ENCODE data around the gene HCFC1R1. TPM values are rescaled to one million over a fixed set of nuclear protein-coding genes. Genes with fewer than 3 reads are reported as not detected.

Gene HCFC1R1
- total and polyA plus RNA-seq, 2 of the 8 experiments (the other 6 are each of a cell fraction or from before 2014, with no cell fraction given), result 72.7 to 138 TPM

DNA sequence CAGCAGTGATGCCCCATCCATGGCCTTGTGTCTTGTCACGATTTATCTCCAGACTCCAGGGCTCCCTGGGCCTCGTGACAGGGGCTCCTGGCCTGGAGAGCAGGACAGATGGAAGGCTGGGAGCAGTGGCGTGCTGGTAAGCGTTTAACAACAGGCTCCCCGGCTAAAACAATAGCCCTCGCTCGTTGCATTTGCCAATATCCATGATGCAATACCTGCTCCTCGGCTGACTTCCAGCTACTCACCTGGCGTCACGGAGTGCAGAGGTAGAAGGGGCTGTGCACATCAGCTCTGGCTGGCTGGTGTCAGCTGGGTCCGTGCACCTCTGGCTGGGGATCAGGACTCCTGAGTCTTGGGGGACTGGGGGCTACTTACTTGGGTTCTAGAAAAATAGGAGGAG lies 14.5 kb upstream of the HCFC1R1 start (continued):
- no peak for TF ChIP-seq SAP30 (IDR thresholded peaks at IDR 0.05; ENCODE audit: insufficient read depth, insufficient replicate concordance, low read length)
- TF ChIP-seq, protein P1, sequence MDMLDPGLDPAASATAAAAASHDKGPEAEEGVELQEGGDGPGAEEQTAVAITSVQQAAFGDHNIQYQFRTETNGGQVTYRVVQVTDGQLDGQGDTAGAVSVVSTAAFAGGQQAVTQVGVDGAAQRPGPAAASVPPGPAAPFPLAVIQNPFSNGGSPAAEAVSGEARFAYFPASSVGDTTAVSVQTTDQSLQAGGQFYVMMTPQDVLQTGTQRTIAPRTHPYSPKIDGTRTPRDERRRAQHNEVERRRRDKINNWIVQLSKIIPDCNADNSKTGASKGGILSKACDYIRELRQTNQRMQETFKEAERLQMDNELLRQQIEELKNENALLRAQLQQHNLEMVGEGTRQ (IDR thresholded peaks at IDR 0.05; ENCODE audit: low read length), result no peak
- no peak for TF ChIP-seq TCF12 (IDR thresholded peaks at IDR 0.05; ENCODE audit: low read depth, low read length)
- TF ChIP-seq CREB1 (IDR thresholded peaks at IDR 0.05), result peak; percentile 35; the same call in 1 of the 2 replicates
- TF ChIP-seq, protein P2, sequence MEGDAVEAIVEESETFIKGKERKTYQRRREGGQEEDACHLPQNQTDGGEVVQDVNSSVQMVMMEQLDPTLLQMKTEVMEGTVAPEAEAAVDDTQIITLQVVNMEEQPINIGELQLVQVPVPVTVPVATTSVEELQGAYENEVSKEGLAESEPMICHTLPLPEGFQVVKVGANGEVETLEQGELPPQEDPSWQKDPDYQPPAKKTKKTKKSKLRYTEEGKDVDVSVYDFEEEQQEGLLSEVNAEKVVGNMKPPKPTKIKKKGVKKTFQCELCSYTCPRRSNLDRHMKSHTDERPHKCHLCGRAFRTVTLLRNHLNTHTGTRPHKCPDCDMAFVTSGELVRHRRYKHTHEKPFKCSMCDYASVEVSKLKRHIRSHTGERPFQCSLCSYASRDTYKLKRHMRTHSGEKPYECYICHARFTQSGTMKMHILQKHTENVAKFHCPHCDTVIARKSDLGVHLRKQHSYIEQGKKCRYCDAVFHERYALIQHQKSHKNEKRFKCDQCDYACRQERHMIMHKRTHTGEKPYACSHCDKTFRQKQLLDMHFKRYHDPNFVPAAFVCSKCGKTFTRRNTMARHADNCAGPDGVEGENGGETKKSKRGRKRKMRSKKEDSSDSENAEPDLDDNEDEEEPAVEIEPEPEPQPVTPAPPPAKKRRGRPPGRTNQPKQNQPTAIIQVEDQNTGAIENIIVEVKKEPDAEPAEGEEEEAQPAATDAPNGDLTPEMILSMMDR (IDR thresholded peaks at IDR 0.05; ENCODE audit: control extremely low read depth in 1 of 3, insufficient read depth in 1 of 3, low read depth in 1 of 3, low read length in 3 of 3), result no peak
- TF ChIP-seq SIX5 (IDR thresholded peaks at IDR 0.05; ENCODE audit: low read depth, low read length), result no peak
- no peak for TF ChIP-seq TEAD4 (IDR thresholded peaks at IDR 0.05; ENCODE audit: low read depth, low read length)
- no peak for TF ChIP-seq JUN (IDR thresholded peaks at IDR 0.05; ENCODE audit: low read depth, low read length)
- TF ChIP-seq SRF (IDR thresholded peaks at IDR 0.05; ENCODE audit: low read depth, low read length), result no peak
- TF ChIP-seq HDAC2 (IDR thresholded peaks at IDR 0.05; ENCODE audit: borderline replicate concordance in 1 of 2, low read depth in 2 of 2, low read length in 2 of 2), result no peak
- peak; percentile 49; the same call in 1 of the 2 replicates for TF ChIP-seq POLR2AphosphoS5 (IDR thresholded peaks at IDR 0.05; ENCODE audit: low read depth, low read length)

Measured in H1 (cell line).